Measurements from ENCODE around the gene SQSTM1. TPM values are rescaled to one million over a fixed set of nuclear protein-coding genes. Genes with fewer than 3 reads are reported as not detected.

The SQSTM1 gene
- total RNA-seq, 1 experiment from 2014 or later: 715 TPM

DNA sequence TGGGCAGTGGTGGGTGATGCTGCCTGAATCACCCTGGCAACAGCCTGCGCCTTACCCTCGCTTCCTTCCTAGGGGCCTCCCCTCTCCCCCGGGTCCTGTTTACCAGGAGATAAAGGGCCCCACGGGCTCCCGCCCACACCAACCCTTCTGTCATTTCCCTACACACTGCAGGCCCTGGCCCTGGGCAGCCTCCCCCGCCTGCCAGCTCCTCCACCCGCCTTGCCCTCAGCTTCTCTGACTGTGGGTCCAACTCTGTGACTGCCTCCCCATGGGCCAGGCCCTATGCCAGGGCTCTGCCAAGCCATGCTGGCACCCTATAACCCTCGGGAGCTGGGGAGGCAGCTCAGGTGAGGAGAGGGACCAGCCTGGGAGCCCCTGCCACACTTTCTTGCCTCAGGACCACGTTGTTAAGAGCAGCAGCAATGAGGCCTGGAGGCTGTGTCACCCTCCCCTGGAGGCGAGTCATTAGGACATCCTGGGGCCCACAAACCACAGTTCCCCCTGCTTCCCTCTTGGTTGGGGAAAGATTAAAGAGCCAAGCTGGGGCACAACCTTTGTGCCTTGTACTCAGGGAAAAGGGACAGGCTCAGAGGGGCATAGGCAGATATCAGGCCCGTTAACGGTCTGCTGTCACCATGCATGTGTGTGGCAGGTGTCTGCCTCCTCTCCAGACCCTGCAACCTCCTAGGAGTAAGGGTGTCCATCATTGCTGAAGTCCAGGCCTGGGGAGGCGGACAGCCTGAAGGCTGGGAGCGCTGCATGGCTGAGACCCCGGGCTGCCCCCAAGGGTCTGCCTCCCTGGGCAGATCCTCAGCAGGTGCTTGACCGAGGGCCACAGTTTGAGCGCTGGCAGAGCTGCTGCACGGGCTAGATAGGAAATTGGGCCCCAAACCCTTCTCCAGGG lies 16.8 kb upstream of the SQSTM1 start:
- DNase-seq: peak in 1 of 2 experiments; percentile 26
- H3K4me3 ChIP-seq: peak overlapping the region; percentile 98; the same call in 1 of the 2 replicates
- H3K27ac ChIP-seq: no peak overlapping the region
- no peak overlapping the region for H2AFZ ChIP-seq
- H3K36me3 ChIP-seq (ENCODE audit: low read depth): no peaks in the 10 kb centered on the region; the same call in none of the 2 replicates
- H3K9me2 ChIP-seq (ENCODE audit: insufficient read depth): no peaks in the 10 kb centered on the region
- H3F3A ChIP-seq (ENCODE audit: insufficient read depth, low read depth): peaks cover 32% of the 10 kb centered on the region
- H4K20me1 ChIP-seq (ENCODE audit: insufficient read depth): peaks cover 42% of the 10 kb centered on the region
- ChIA-PET POLR2A (ENCODE audit: unreplicated experiment) (interaction anchor here (0.7 kb wide), 2 partner anchors 14 to 24 kb away, joined by 3 read pairs; no protein-coding TSS in a partner anchor), CTCF (no interaction called here)
- no TSS peak for BruUV-seq (replicated peaks)
- peak overlapping the region; percentile 97 for H3K4me2 ChIP-seq
- H3K27me3 ChIP-seq (ENCODE audit: insufficient read depth, low read depth): no peaks in the 10 kb centered on the region
- intact Hi-C loops (cut with micrococcal nuclease; ENCODE audit: unreplicated experiment): loop anchor here (2.0 to 10.0 kb wide), 2 partner anchors 15 to 101 kb away; partner anchors contain the start of gene TBC1D9B
- H3K79me2 ChIP-seq (ENCODE audit: low read depth): peaks cover 54% of the 10 kb centered on the region
- H3K4me1 ChIP-seq (replicated peaks; ENCODE audit: insufficient read depth): peaks cover 40% of the 10 kb centered on the region
- no peaks in the 10 kb centered on the region for H3K9me3 ChIP-seq (ENCODE audit: insufficient read depth, low read depth)
- no peak for TF ChIP-seq EZH2 (IDR thresholded peaks at IDR 0.05; ENCODE audit: low read depth)
- TF ChIP-seq, protein P1, sequence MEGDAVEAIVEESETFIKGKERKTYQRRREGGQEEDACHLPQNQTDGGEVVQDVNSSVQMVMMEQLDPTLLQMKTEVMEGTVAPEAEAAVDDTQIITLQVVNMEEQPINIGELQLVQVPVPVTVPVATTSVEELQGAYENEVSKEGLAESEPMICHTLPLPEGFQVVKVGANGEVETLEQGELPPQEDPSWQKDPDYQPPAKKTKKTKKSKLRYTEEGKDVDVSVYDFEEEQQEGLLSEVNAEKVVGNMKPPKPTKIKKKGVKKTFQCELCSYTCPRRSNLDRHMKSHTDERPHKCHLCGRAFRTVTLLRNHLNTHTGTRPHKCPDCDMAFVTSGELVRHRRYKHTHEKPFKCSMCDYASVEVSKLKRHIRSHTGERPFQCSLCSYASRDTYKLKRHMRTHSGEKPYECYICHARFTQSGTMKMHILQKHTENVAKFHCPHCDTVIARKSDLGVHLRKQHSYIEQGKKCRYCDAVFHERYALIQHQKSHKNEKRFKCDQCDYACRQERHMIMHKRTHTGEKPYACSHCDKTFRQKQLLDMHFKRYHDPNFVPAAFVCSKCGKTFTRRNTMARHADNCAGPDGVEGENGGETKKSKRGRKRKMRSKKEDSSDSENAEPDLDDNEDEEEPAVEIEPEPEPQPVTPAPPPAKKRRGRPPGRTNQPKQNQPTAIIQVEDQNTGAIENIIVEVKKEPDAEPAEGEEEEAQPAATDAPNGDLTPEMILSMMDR (conservative IDR thresholded peaks at IDR 0.05): no peak

DNA sequence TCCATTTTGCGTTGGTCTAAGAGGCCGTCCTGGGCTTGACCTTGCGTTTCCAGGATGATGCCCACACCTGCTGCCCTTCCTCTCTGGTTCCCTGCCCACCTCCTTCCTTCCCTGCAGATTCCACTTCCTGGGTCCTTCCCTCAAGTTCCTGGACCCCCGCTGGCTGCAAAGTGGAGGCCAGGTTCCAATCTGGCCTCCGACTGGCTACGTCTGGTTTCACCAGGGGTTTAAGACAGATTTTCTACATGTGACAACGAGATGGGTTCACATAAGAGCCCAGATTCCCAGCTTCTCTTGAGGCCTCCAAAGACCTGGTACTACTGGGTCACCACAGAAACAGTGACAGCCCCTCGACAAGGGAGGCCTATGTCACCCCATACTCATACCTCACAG lies 16.2 kb upstream of the SQSTM1 start:
- no peak overlapping the region for H3K27ac ChIP-seq
- no TSS peak for BruUV-seq (replicated peaks)
- no peaks in the 10 kb centered on the region for H3K9me2 ChIP-seq (ENCODE audit: insufficient read depth)
- no peak overlapping the region for H2AFZ ChIP-seq
- POLR2A ChIA-PET (ENCODE audit: unreplicated experiment): interaction anchor here (0.7 kb wide), 1 partner anchor 14 kb away, joined by 3 read pairs; no protein-coding TSS in a partner anchor
- peaks cover 30% of the 10 kb centered on the region for H3F3A ChIP-seq (ENCODE audit: insufficient read depth, low read depth)
- peaks cover 42% of the 10 kb centered on the region for H4K20me1 ChIP-seq (ENCODE audit: insufficient read depth)
- no peaks in the 10 kb centered on the region for H3K9me3 ChIP-seq (ENCODE audit: insufficient read depth, low read depth)
- TF ChIP-seq EZH2 (IDR thresholded peaks at IDR 0.05; ENCODE audit: low read depth): no peak
- TF ChIP-seq, protein P1 (conservative IDR thresholded peaks at IDR 0.05): no peak
- no peaks in the 10 kb centered on the region; the same call in none of the 2 replicates for H3K36me3 ChIP-seq (ENCODE audit: low read depth)
- H3K4me1 ChIP-seq (replicated peaks; ENCODE audit: insufficient read depth): peaks cover 40% of the 10 kb centered on the region
- H3K79me2 ChIP-seq (ENCODE audit: low read depth): peaks cover 54% of the 10 kb centered on the region
- peak overlapping the region; percentile 97 for H3K4me2 ChIP-seq
- CTCF ChIA-PET: no interaction called here
- H3K4me3 ChIP-seq: peak overlapping the region; percentile 98; the same call in 1 of the 2 replicates
- H3K27me3 ChIP-seq (ENCODE audit: insufficient read depth, low read depth): no peaks in the 10 kb centered on the region
- DNase-seq: no peak
- intact Hi-C loops (cut with micrococcal nuclease; ENCODE audit: unreplicated experiment): loop anchor here (10.0 kb wide), 1 partner anchor 100 kb away; the partner anchor contains the start of gene TBC1D9B

DNA sequence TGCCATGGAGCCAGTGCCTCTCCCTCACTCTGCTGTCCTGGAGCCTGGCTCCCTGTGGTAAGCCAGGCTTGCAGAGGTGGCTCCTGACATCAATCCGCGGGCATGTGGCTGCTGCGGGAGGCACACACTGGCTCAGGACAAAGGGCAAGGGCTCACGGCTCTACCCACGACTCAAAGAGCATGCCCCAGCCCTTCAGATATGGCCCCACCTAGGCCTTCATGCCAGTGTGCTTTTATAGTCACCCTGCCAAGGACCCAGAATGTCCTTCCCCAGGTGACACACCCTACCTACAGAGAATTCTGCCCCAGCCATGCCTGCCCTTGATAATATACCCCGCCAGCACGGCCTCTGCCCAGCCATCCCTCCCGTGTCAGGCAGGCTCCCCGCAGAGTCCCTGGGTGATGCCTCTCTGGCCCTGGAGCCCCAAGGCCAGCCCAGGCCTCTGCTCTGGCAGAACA lies 15.6 kb upstream of the SQSTM1 start:
- no peak for TF ChIP-seq EZH2 (IDR thresholded peaks at IDR 0.05; ENCODE audit: low read depth)
- TF ChIP-seq, protein P1 (conservative IDR thresholded peaks at IDR 0.05): no peak
- no peaks in the 10 kb centered on the region for H3K9me3 ChIP-seq (ENCODE audit: insufficient read depth, low read depth)
- no peaks in the 10 kb centered on the region for H3K9me2 ChIP-seq (ENCODE audit: insufficient read depth)
- no peaks in the 10 kb centered on the region; the same call in none of the 2 replicates for H3K36me3 ChIP-seq (ENCODE audit: low read depth)
- BruUV-seq (replicated peaks): TSS peak; percentile 37
- intact Hi-C loops (cut with micrococcal nuclease; ENCODE audit: unreplicated experiment): loop anchor here (10.0 kb wide), 1 partner anchor 100 kb away; the partner anchor contains the start of gene TBC1D9B
- peak overlapping the region; percentile 48; the same call in 1 of the 2 replicates for H2AFZ ChIP-seq
- peak overlapping the region; percentile 98 for H3K4me3 ChIP-seq
- CTCF ChIA-PET: no interaction called here
- no peaks in the 10 kb centered on the region for H3K27me3 ChIP-seq (ENCODE audit: insufficient read depth, low read depth)
- POLR2A ChIA-PET (ENCODE audit: unreplicated experiment): interaction anchor here (0.7 kb wide), 1 partner anchor 246 kb away, joined by 3 read pairs; no protein-coding TSS in a partner anchor
- H4K20me1 ChIP-seq (ENCODE audit: insufficient read depth): peaks cover 38% of the 10 kb centered on the region
- peak in 1 of 2 experiments; percentile 33 for DNase-seq
- H3K79me2 ChIP-seq (ENCODE audit: low read depth): peaks cover 54% of the 10 kb centered on the region
- H3F3A ChIP-seq (ENCODE audit: insufficient read depth, low read depth): peaks cover 27% of the 10 kb centered on the region
- H3K4me2 ChIP-seq: peak overlapping the region; percentile 97
- 0 out of 2 replicates have a peak overlapping the region, but pooled peaks have one; percentile 29 for H3K27ac ChIP-seq
- H3K4me1 ChIP-seq (replicated peaks; ENCODE audit: insufficient read depth): peaks cover 40% of the 10 kb centered on the region

Measured in PC-9 (cell line).